Activated naive CD4-positive, alpha-beta T cell treated with anti-CD3 and anti-CD28 coated beads, Interleukin-2, amount 50 U/mL, for 72 hours (primary cell): ENCODE data around the gene CTDSP2. TPM values are rescaled to one million over a fixed set of nuclear protein-coding genes. Genes with fewer than 3 reads are reported as not detected.
"Not testable (repeated sequence)": the region's sequence is repeated elsewhere in the genome, so short reads cannot be mapped to it uniquely, and the experiment has no call there.

ENCODE experiments used
- ATAC-seq, 2 donors: fragments of 150-1000 bp; cut with Tn5 transposase; 2 replicates each; pipeline ENCODE4 v1.10.0; 2021; ENCODE audit warnings: mild to moderate bottlenecking in 2 of 2, moderate library complexity in 2 of 2
- DNase-seq, 2 donors: peaks; one replicate each; pipeline ENCODE4 v3.0.0; 2021 to 2022; ENCODE audit warnings: low spot score in 2 of 2
- H3K27ac Mint-ChIP-seq, 2 donors: one replicate each; pipeline ENCODE4 v1.8.0; 2022; ENCODE audit warnings: mild to moderate bottlenecking in 2 of 2, mixed read lengths in 2 of 2
- H3K36me3 Mint-ChIP-seq, 2 donors: one replicate each; pipeline ENCODE4 v1.8.0; 2022; ENCODE audit warnings: mixed read lengths in 2 of 2
- H3K9me3 Mint-ChIP-seq, 2 donors: one replicate each; pipeline ENCODE4 v1.8.0; 2022; ENCODE audit warnings: mixed read lengths in 2 of 2
- total RNA-seq, 2 donors: library from RNA; stranded (reverse); gene quantifications; one replicate each; pipeline ENCODE4 v1.2.3, GENCODE V29; 2022

Gene CTDSP2
- total RNA-seq, 2 donors from 2014 or later = 76.3 to 103 TPM

GRCh38 chr12:57830393-57830792, 16.1 kb downstream of the CTDSP2 start:
- no peak for DNase-seq
- no peak for ATAC-seq
- no peak overlapping the region for H3K27ac Mint-ChIP-seq
- H3K9me3 Mint-ChIP-seq = no peaks in the 10 kb centered on the region
- no peaks in the 10 kb centered on the region for H3K36me3 Mint-ChIP-seq

GRCh38 chr12:57829025-57829777, 17.3 kb downstream of the CTDSP2 start:
- Mint-ChIP-seq H3K27ac (peak overlapping the region; percentile 36 to 72), H3K9me3 (no peaks in the 10 kb centered on the region), H3K36me3 (no peaks in the 10 kb centered on the region)
- DNase-seq = no peak
- ATAC-seq = no peak

DNA sequence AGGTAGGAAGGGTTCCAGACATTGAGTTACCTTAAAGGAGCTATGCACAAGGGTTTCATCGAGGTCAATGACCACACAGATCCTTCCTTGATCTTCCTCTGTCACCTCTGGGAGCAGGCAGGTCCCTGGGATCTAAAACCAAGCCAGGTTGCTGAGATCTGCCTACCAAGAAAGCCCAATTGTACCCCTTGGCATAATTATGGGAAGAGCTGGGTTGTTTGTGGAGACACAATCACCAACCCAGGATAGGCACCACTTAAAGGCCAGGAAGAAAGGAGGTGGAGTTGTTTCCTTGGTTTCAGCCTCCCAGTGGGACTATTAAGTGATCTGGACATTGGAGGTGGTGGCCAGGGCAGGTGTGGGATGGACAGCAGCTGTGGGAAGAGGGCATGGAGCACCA, 19.6 kb downstream of the CTDSP2 start:
- Mint-ChIP-seq H3K27ac (peak overlapping the region; percentile 33 to 65), H3K36me3 (no peaks in the 10 kb centered on the region), H3K9me3 (no peaks in the 10 kb centered on the region)
- ATAC-seq = no peak
- no peak for DNase-seq

DNA sequence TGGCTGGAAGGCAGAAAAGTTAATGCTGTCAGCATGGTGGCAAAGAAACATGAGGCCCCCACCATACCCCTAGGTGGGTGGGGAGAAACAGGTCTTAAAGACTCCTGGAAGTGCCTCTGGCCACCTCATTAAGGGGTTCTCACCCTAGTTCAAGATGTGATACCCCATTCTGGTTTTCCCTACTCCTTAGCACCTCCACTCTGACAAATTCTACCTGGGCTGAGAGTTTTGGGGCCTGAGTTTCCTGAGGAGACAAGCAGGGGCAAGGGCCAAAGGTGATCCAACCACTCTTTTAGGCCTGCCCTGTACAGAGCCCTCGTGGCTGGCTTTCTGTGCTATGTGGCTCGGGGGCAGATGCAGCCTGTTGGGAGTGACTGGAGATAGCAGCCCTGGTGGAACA, 20.1 kb downstream of the CTDSP2 start:
- no peak for DNase-seq
- ATAC-seq = no peak
- Mint-ChIP-seq H3K9me3 (no peaks in the 10 kb centered on the region), H3K36me3 (no peaks in the 10 kb centered on the region), H3K27ac (peak overlapping the region in 1 of 2 donors; percentile 33)

DNA sequence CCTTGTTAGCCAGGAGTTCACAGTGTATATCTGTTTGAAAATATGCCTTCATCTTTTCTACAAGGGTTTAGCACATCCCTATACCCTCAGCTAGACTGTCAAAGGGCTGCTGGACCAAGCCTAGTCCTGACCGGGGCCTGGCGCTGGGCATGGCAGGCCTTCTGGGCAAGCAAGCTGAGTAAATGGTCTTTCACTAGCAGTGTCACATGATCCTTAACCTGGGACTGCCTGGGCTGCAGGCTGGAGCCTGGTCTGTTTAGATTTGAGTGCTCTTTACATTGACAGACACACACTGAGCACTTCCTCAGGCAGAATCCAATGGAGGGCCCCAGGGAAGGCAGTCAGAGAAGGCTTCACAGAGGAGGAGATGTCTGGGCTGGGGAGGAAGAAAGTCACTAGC, 21.1 kb downstream of the CTDSP2 start:
- peak overlapping the region; percentile 51 to 74 for H3K27ac Mint-ChIP-seq
- DNase-seq (no peak), ATAC-seq (no peak)
- H3K36me3 Mint-ChIP-seq = no peaks in the 10 kb centered on the region
- H3K9me3 Mint-ChIP-seq = no peaks in the 10 kb centered on the region

GRCh38 chr12:57823908-57824640, 22.5 kb downstream of the CTDSP2 start:
- DNase-seq (no peak), ATAC-seq (no peak)
- H3K9me3 Mint-ChIP-seq = no peaks in the 10 kb centered on the region
- H3K36me3 Mint-ChIP-seq = no peaks in the 10 kb centered on the region
- peak overlapping the region in 1 of 2 donors; percentile 29 for H3K27ac Mint-ChIP-seq

GRCh38 chr12:57823131-57823907, 23.2 kb downstream of the CTDSP2 start:
- ATAC-seq = no peak
- peak overlapping the region in 1 of 2 donors; percentile 39 for H3K27ac Mint-ChIP-seq
- DNase-seq = no peak
- no peaks in the 10 kb centered on the region for H3K9me3 Mint-ChIP-seq
- H3K36me3 Mint-ChIP-seq = no peaks in the 10 kb centered on the region

DNA sequence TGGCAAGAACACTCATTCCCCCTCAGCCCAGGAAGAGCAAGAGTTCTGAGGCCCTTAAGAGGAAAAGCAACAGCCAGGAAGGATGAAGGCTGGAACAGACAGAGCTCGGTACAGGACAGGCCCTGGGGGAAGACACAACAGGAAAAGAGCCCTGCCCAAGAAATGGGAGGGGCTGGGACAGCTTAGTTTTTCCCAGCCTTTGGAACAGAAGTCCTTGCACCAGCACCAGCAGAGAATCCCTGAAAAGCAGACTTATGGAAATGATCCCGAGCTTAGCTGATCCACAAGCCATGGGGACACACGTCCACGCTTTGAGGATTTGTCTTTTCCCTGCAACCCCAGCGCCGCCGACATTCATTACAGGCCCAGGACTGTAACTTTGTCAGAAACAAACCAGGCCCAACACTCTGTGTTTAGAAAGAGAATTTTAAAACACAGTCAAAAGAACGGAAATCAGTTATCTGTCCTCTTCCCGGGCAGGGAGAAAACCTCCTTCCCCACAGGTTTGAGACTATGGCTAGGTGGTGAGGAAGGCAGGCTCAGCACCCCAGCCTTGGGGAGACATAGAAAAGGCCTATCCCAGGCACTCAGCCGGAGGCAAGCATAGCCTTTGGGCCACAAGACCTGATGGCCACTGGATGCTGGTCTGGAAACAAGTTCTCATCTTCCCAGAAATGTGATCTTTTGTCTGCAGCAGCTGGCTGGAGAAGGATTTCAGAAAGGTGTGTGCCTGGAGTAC, 24.0 kb downstream of the CTDSP2 start:
- Mint-ChIP-seq H3K9me3 (no peaks in the 10 kb centered on the region), H3K36me3 (no peaks in the 10 kb centered on the region), H3K27ac (peak overlapping the region in 1 of 2 donors; percentile 74)
- ATAC-seq = no peak
- no peak for DNase-seq

GRCh38 chr12:57821474-57822214, 24.9 kb downstream of the CTDSP2 start:
- Mint-ChIP-seq H3K36me3 (no peaks in the 10 kb centered on the region), H3K27ac (no peak overlapping the region), H3K9me3 (no peaks in the 10 kb centered on the region)
- DNase-seq (no peak), ATAC-seq (no peak)

- peak overlapping the region in 1 of 2 donors; percentile 87 for H3K27ac Mint-ChIP-seq
- not testable (repeated sequence) for H3K9me3 Mint-ChIP-seq, DNase-seq, ATAC-seq, H3K36me3 Mint-ChIP-seq
These were observed 25.5 kb downstream of the CTDSP2 start for GRCh38 chr12:57821015-57821414.

GRCh38 chr12:57820119-57820518, 26.4 kb downstream of the CTDSP2 start:
- ATAC-seq, DNase-seq, H3K9me3 Mint-ChIP-seq, H3K36me3 Mint-ChIP-seq: not testable (repeated sequence)
- H3K27ac Mint-ChIP-seq = peak overlapping the region in 1 of 2 donors; percentile 74

GRCh38 chr12:57817990-57818331, 28.6 kb downstream of the CTDSP2 start:
- ATAC-seq = not testable (repeated sequence)

DNA sequence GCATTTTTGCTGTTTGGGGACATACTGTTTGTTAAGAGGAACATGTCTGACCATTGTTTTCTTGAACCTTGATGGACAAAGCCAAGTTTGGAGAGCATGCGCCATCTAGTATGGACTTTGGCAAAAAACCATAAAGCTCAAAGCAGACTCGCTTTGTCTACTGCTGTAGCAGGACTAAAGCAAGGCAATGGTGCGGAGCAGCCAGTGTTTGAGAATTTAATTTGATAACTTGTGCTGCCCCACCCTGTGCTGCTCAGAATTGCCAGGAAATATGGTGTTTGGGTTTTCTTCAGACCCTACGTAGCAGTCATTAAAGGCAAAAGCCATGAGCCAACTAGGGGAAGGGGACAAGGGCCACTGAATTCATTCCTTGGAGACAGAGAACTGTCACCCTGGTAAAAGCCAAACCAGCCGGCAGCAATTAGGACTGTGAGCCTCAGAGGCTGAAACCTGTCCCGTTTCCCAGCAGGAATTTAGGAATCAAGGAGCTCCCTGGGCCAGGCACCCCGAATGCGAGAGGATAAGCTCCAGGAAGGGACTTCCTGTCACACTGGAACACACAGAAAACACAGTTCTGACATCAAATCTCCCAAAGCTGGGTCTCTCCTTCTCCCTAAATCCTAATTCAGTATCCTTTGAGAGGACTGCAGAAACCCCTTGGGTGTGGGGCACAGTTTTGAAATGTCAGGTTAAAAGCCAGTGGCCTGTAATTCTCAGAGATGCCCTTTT, 29.1 kb downstream of the CTDSP2 start:
- Mint-ChIP-seq H3K27ac (no peak overlapping the region), H3K9me3 (no peaks in the 10 kb centered on the region), H3K36me3 (no peaks in the 10 kb centered on the region)
- ATAC-seq (no peak), DNase-seq (no peak)

More at GRCh38 chr12:57817990-57818331, 28.6 kb downstream of the CTDSP2 start:
- H3K9me3 Mint-ChIP-seq, DNase-seq, H3K36me3 Mint-ChIP-seq: not testable (repeated sequence)
- H3K27ac Mint-ChIP-seq = peak overlapping the region in 1 of 2 donors; percentile 72

DNA sequence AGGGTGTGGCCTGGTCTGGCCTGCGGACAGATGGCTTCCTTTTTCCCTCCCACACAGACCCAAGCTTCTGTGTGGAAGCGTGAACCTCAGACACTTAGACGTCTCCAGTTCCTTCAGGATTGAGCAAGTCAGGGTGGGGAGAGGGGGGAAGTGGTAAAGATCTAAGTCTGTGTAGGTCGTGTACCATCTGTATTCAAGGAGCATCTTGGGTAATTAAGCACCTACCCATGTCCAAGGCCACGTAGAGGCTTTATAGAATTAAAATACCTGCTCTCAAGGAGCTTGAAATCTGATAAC, 29.7 kb downstream of the CTDSP2 start:
- ATAC-seq (no peak), DNase-seq (no peak)
- Mint-ChIP-seq H3K36me3 (no peaks in the 10 kb centered on the region), H3K9me3 (no peaks in the 10 kb centered on the region), H3K27ac (no peak overlapping the region)

- no peaks in the 10 kb centered on the region for H3K36me3 Mint-ChIP-seq
- DNase-seq (no peak), ATAC-seq (no peak)
- H3K9me3 Mint-ChIP-seq = no peaks in the 10 kb centered on the region
- no peak overlapping the region for H3K27ac Mint-ChIP-seq
These were observed 30.3 kb downstream of the CTDSP2 start for GRCh38 chr12:57816001-57816854.
